Stimulated activated CD4-positive, alpha-beta T cell treated with anti-CD3 and anti-CD28 coated beads, Interleukin-1b, Interleukin-23, amount 100 ng/mL, for 24 hours (primary cell): ENCODE measurements around the gene IFIT1B.
"Not testable (repeated sequence)": the region's sequence is repeated elsewhere in the genome, so short reads cannot be mapped to it uniquely, and the experiment has no call there.

Experiments
- DNase-seq, 4 experiments: peaks; one replicate each; pipeline ENCODE4 v3.0.0-alpha.2; 2020; ENCODE audit warnings: low read depth in 4 of 4, low spot score in 1 of 4

The IFIT1B gene

DNA sequence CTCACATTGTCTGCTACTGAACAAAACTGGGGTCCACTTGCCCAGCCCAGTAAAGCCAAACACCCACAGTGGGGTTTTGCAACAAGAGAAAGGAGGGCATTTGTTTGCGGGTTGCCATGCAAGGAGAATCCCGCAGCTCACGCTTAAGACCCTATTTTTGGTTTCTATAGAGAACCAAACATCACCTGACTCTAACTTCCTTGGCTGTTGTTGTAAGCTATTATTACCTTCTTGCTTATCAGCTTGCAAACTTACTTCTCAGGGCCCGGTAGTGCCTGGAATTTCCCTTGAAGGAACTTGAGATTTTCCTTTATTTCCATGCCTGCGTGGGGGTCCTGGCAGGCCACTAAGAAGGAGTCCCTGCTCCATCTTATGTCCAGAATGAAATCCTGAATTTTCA is 29.4 kb upstream of the IFIT1B start:
- no peak for DNase-seq

DNA sequence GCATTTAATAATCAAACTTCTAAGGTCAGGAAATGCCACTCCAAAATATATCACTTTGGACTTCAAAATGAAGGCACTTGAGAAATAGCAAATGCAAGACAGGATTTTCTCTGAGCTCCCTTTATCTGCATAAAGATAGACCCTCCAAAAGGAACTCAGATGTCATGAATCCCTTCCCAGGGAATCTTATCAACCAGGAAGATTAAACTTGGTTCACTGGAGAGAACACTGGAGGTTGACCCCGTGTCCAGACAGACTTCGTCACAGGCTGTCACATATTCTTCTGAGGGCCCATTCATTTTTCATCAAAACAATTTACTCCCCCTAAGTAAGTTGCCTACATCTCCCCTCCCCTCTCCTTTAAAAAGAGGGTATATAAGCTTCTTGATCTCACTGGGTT is 28.9 kb upstream of the IFIT1B start:
- DNase-seq = no peak

DNA sequence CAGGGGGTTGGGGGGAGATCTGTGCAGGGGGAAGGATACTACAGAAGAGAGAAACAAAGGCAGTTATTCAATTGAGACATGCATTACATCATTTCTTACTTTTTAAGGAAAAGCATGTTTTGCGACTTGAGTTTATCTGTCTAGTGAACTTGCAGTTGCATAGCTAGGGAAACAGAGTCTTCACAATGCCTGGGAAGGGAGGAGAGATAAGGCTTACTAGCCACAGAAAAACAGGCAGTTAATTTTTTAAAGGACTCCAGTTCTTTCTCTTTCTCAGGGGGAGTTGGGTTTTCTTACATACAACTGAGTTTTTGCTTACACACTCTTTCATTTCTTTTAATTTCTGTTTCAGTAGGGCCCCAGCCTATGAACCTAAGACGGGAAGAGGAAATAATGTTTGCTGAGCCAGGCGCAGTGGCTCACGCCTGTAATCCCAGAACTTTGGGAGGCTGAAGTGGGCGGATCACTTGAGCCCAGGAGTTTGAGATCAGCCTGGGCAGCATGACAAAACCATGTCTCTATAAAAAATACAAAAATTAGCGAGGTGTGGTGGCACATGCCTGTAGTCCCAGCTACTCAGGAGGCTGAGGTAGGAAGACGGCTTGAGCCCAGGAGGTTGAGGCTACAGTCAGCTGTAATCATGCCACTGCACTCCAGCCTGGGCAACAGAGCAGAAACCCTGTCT is 27.1 kb upstream of the IFIT1B start:
- not testable (repeated sequence) for DNase-seq

DNA sequence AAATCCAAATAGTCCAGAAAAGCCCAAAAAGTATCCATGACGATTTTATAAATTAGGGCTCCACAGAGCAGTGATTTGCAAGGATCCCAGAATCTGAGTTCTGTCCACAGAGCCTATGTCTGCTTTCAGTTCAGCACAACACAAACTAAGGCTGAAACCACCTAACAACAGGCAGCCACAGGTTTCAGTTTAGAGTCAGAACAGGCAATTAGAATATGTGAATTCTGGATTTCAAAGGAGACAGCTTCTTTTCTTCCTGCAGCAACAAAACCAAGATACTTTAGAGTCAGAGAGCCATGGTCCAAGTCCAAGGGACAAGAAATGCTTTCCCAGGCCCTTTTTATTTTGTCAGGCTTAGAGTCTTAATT is 26.5 kb upstream of the IFIT1B start:
- DNase-seq = no peak

DNA sequence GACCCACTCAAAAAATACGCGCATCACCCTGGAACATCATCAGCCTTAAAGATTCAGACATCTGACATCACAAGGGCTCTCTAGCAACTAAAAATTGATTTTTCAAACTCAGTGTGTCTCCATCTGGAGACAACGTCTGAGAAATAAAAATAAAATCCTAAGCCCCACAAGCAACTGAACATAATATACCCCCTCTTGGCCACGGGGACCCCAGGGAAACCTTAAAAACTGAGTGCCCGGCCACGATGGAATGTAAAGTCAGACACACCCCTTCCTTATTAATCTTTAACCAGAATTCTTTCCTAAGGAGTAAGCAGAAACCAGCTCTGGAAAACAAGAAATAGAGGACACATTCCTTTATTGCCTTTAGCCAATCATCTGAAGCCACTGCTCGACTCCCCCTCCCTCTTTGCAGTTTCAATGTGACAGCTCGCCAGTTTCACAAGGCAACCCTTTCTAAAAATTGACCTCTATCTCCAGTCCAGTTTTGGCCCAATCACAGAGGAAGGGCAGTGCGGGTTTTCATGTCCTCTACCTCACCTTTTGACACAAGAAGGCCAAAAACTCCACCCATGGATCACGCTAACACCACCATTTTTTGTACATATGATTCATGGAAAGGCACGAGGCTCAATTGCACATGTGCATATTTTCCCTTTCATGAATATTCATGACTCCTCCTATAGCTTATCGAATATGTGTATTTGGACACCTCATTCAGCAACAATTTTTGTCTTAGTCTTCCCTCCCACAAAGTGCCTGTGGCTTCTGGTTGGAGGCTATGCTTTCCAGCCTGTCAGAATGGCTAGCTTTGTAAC is 25.9 kb upstream of the IFIT1B start:
- no peak for DNase-seq

DNA sequence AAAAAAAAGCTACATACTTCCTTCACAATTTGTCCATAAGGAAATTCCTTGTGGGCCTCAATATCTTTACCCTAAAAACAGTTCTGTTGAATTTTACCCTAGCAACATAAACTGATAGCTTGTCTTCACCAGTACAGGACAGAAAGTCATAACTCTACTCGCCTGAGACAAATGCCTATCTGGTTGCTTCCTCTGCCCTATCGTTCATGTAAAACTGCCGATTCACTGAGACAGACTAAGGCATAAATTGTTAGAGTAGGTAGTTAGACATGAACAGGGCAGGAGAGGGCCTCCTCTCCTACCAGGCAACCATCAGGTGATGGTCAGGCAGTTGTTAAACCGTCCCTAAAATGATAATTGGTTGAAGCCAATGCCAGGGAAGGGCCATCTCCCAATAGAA is 25.1 kb upstream of the IFIT1B start:
- no peak for DNase-seq

DNA sequence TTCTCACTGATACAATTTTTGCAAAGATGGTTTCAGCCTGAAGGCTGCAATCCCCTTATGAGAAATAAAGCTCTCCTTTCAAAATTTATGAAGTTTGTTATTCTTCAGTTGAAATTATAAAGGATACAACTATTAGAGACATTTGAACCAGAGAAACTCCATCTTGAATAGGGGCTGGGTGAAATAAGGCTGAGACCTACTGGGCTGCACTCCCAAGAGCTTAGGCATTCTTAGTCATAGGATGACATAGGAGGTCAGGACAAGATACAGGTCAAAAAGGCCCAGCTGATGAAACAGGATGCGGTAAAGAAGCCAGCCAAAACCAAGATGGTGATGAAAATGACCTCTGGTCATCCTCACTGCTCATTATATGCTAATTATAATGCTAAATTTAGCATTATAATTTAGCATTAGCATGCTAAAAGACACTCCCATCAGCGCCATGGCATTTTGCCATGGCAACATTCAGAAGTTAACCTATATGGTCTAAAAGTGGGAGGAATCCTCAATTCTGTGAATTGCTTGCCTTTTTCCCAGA is 22.4 kb upstream of the IFIT1B start:
- DNase-seq = no peak

DNA sequence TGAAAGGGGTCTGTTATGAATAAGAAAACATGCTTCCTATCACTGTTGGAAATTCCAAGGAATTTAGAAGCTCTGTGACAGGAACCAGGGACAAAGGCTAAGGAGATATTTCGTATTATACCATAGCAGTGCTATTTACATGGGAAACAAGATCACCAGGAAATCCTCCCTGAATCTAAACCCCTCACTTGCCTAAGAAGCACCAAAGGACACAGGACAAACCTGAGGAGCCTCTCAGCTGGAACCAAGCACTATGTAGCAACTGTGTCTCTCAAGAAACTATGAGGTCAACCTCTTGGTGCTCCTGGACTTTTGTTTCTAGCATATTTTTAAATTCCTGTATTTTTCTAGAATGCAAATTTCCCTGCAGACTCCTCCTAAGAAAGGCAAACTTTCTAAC is 20.8 kb upstream of the IFIT1B start:
- no peak for DNase-seq

DNA sequence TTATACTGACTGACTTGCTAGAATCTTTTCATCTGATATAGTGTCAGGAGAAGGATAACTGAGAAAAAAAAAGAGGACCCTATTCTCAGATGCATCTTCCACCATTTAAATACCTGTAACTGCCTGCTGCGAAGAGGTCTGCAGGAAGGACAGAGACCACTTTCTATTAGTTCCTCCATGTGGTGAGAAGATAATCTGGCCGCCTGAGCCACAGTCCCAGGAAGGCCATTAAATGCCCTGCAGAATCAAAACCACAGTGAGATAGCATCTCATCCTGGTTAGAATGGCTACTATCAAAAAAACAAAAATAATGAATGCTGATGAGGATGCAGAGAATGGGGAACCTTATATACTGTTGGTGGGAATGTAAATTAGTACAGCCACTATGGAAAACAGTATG is 19.9 kb upstream of the IFIT1B start:
- no peak for DNase-seq

DNA sequence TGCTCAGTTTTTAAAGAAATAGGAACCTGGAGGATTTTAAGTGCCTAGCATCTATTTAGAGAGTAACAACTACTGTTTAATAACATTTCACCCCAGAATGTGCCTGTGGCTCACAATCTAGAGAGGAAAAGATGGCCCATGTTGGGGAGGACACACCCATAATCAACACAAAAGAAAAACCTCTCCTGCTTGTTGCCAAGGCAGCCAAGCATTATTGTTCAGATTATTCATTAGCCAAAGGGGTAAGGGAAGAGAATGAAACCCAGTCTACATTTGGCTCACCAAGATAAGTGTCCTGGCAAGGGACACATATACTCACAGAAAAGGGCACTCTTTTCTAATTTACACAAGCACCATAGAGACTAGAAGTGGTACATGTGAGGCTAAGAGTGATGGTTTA is 17.7 kb upstream of the IFIT1B start:
- DNase-seq = no peak

DNA sequence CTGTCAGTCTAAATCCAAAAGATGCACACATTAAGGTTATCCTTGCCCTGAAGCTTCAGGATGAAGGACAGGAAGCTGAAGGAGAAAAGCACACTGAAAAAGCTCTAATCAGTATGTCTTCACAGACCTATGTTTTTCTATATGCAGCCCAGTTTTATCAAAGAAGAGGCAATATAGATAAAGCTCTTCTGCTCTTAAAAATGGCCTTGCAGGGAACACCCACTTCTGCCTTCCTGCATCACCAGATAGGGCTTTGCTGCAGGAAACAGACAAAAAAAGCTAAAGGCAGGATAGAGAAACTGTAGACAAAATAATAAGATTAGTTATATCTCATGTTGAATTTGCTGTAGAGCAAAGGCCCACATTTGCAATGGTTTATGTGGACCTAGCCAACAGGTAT is 14.9 kb upstream of the IFIT1B start:
- no peak for DNase-seq

DNA sequence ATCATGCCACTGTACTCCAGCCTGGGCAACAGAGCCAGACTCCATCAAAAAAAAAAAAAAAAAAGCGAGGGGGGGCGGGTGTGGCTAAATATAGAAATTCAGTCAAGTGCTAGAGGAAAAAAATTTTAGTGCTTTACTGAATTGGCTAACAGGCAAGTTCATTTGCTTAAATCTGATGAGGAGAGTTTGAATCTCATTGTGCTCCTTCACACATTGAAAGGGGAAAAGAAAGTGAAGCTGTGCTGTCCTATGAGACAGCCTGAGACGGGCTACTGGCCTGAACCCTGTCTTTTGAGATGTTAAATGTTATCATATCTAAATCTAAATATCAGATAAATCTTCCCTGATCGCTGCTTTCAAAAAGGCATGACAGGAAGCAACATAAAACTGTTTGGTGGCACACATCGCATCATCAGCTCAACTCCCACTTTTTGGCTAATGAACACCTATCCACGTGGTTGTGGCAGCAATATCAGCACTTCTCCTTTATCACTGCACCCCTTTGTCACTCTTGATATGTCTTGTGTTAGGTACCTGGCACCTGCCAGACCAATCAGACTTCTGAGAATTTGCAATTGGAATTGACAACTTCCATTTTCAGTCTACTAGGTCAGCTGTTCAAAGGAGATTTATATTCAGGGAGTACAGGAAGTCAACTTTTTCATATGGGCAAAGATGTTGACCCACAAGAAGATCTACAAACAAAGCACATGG is 14.0 kb upstream of the IFIT1B start:
- no peak for DNase-seq

DNA sequence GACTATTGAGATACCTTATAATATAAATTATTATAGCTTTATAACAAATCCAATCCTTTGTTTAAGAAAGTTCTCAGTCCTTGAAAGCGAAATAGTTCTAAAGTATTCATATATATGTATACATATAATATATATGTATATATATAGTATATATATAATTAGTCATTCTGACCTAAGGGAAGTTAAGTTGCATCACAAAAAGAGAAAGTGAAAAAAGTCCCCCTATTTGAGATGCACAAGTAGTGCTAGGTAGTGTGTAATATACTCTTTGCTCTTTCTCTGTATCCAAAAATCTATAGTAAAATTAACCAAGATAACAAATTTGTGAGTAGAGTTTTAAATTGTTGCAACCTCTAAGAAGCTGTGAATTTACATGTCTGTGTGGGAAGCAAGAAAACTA is 13.3 kb upstream of the IFIT1B start:
- DNase-seq = no peak

DNA sequence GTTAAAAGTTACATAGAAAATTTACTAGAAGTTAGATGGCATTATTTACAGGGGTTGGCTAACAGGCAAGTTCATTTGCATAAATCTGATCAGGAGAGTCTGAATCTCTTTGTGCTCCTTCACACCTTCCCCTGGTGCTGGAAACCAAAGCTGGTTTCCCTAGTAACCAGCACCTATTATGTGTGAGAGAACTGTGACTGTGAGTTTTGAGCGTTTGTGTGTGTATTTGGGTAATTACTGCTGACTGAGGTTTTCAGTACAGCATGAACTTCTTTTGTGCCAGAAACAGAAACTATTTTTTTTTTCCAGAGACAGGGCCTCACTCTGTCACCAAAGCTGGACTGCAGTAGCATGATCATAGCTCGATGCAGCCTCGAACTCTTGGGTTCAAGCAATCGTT is 10.3 kb upstream of the IFIT1B start:
- no peak for DNase-seq

DNA sequence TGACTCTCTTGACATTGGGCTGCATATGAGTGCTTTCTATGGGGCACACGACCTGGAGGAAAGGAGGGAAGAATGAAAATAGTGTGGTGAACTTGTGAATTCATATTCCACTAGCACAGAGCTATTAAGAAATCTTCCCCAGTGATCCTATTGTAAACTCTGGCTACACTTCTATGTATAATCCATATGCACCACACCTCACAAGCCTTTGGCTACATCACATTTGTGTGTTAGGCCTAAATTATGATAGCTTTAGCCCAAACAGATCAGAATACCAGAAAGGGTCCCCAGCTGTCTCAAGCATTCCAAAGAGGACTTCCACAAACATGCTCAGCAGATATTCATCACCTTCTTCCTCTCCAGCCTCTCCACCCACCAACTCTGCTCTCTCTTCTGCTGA is 9.7 kb upstream of the IFIT1B start:
- no peak for DNase-seq

DNA sequence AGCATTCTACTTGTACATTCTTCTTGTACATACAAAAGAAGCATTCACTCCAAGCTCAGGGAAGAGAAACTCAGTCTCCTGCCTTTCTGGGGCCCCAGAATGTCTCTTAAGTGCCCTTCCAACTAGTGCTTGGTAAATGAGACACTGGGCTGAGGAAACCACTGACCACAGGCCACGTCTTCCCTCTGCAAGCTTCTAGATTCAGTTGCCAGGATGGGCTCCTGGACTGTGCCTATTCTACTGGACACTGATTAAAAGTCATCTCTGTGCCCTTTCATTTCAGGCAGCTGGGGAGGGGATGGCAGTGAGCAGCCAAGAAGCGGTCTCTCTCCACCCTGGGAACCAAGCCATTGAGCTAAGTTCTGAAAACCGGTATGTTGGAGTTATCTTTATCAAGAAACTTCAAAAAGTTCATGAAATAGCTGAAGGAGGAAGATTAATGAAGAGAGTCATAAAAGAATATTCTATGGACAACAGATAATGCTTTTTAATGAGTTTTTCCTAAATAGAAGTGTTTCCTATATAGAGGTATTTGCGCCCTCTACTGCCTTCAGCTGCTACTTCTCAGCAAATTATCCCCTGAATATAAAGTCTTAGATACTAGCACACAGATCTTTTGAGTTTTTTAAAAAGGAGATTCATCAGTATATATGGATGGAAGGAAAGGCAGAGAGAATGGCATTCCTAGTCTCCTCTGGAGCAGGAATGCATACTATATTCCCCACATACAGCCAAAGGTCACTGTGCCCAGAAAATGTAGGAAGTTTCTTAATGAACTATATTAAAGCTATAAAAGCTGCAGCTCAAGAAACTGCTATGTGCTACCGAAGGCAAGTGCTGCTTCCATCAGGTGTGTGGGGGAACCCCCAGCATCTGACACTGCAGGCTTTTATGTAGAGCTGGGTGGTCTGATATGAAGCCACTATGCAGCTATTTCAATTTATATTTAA is 8.4 kb upstream of the IFIT1B start:
- no peak for DNase-seq

DNA sequence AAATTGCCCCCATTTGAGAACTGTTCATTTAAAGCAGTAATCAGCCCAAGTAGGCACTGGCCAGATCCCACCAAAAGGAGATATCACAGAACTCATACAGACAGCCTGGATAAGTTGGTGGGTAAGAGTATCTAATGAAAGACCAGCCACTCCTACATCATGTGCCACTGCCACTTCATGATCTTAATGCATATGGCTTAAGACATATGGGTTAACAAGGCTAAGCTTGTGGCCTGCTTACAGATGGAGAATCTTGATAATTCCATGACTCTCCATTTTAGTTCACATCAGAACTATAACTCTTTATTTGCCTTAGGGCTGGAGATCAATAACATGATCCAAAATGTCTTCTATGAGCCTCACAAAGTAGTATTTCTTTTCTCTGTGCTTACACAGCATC is 6.8 kb upstream of the IFIT1B start:
- no peak for DNase-seq

DNA sequence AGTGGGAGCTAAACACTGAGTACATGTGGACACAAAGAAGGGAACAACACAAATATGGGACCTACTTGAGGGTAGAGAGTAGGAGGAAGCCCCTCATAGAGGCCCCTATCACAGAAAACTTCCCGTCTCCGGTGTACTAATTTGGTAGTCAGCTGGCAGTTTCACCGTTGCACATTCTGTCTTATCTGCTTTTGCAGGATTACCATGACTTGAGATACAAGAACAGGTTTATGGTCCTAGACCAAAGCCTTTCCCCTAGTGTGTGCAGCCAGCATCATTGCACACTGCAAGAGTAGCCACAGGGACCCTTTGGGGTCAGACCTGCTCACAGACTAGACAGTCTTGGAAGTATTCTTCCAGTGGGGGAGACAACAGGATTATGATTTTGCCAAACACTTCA is 5.9 kb upstream of the IFIT1B start:
- DNase-seq = no peak

DNA sequence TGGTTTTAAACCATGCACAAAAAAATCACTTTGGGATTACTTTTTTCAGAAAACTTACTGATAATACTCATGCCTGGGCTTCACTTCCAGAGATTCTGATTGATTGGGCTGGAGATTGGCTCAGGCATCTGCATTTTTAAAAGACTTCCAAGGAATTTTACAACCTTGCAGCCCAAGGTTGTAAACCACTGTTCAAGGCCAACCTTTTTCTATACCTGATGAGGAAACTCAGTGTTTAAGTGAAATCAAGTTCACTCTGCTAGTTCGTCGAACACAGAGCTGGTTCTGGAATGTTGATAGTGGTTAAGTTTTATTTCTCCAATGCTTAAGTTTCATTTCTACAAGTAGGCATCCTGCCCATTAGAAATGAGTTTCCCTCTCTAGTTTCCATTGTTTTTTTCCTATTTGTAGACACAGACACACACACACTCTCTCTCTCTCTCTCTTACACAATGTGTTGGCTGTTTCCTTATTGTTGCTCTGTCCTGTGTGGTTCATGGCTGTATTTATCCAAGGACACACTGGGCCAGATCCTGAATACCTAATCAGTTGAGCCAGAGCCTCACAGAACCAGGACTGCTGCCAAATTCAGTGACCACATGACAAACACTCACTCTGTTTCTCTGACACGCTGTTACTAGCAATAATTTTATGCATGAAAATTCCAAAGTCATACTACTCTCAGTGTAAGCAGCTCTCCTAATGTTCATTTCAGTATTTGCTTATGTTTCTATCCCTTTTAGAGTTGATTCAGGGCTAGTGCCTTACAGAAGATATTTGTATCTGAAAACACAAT is 3.7 kb upstream of the IFIT1B start:
- DNase-seq = no peak

DNA sequence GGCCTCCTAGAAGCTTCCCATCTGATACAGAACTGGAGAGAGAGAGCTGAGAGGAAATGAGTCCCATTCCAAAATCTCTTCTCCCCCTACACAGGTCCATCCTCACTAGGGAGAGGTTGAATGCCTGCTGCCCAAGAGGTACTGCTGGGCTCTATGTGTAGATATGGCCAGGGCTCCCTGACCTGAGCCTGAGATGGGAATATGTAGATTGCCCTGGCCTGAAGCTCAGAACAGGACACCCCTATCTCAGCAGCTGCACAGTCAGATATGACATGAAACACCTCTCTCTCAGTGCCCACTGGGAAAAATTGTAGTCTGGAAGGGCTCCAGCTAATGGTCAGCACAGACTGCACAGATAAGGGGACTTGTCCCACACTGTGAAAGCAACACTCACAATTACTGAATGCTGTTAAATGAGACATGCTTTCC is 3.1 kb upstream of the IFIT1B start:
- DNase-seq = no peak
